HG03108 (cell line): ENCODE data around the gene TMEM8B.

Source experiments
- ATAC-seq: cut with Tn5 transposase; IDR thresholded peaks from one replicate; pipeline ENCODE4 v1.9.1; 2021; ENCODE audit warnings: moderate library complexity; ENCODE audit not compliant: unreplicated experiment

Gene TMEM8B

DNA sequence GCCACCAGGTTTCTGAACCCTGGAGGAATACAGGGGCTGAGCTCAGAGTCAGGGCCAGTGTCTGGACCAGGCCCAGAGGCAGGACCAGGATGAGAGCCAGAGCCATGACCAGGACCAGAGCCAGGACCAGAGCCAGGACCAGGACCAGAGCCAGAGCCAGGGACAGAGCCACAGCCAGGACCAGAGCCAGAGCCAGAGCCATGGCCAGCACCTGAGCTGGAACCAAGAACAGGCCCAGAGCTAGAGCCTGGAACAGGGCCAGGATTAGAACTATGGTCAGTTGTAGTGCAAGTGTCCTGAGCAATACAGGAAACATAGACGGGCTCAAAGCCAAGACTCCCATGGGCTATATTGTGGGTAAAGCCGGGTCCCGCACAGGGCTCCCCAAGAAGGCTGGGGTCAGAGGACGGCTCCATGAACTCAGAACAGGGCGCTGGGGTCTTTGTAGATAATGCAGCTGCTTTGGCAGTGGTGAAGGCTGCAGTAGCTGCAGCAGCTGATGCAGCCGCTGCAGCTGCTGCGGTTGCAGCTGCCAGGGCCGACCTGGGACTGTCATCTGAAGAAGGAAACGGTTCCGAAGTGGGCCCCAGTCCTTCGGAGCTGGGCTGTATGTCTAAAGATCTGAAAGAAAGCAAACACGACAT lies 17.5 kb upstream of the TMEM8B start:
- ATAC-seq = no peak

DNA sequence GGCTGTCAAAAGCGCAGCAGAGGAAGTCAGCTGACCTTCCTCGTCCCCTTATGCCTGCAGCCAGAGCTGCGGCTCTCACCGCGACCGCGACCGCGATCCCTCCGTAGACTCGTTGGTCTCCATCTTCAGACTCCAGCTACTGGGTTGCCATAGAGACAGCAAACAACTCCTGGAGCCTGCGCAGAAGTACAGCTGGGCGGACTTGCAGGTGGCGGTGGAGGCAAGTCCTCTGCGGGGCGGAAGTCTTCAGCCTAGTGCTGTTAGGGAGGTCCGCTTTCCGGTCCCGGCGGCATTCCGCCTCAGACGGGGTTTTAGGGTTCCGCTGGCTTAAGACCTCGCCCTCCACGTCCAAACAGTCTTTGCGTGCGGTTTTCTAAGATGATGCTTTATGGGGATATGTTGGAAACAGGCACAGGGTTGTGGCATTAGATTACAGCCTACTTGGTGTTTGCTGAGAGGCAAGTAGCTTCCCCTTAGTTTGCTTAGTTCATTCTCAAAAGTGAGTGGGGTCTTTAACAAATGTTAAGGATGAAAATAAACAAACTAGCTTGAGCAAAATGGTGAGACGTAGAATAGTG lies 16.9 kb upstream of the TMEM8B start, which contains the start of gene SPAG8:
Gene SPAG8 (minus strand): TSS at position 238 of the 578 bp plus-strand sequence. CDS start 115 bp downstream, at position 123.
- ATAC-seq = peak; percentile 51

- no peak for ATAC-seq
Observed at GRCh38 chr9:35813434-35814105, 15.5 kb upstream of the TMEM8B start.

DNA sequence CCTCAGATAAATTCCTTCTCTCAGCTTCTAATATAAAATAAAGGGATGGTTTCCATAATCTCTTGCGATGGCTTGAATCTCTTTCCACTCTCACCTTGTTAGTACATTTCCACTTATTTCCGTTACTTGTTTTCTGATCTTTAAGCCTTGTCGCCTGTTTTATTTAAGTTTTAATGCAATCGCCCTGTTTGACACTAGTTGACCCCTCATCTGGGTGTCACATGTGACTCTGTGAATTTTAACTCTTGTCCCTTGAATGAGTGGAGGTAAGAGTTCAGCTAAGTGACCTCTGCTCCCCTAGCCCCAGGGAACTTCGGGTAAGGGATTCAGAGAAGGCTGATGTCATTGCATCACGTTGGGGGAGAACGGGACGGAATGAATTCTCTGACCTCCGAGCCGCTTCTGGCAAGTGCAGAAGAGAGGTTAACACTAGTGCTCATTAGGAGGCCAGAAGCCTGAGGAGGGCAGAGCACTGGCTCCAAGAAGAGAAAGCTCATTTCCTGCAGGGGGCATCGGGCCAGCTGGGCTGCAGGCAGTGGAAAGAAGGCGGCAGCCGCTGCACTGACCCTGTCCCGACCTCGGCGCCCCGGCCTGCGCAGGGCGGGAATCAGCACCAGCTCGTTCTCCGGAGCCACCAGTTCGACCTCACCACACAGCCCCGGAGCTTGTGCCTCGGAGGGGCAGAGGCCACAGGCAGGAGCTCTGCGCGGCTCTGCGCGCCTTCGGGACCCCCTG lies 14.8 kb upstream of the TMEM8B start:
- ATAC-seq = peak; percentile 14

DNA sequence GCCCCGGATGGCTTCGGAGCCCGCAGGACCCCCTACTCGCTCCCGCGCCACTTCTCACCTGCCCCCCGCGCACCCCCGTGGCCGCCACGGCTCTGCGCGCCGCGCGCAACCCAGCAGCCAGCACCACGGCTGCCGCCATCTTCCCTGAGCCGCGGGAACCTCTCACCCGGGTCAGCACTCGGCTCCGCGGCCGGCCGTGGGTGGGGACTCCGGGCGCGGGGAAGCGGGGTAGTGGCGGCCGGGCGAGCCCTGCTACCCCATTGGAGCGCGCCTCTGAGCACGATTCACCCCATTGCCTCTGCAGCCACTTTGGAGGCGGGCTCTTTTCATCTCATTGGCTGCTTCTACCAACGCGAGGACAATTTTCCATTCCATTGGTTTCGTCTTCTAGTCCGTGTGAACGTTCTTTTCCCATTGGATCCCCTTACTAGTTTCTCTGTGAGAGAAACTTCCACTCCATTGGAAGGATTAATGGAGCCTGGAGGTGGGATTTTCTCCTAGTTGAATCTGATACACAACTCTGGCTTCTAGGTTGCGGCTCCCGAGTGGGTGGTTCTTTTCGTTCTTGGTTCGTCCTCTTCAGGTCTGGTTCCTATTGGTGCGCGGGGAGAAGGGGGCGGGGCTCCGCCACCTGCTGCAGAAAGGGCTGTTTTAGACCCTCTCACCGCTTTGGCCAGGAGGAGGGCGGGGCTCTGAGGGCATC lies 14.0 kb upstream of the TMEM8B start, which contains the start of gene HINT2:
Gene HINT2 (minus strand): TSS at position 202 of the 703 bp plus-strand sequence. CDS start 63 bp downstream, at position 139.
- peak; percentile 66 for ATAC-seq

DNA sequence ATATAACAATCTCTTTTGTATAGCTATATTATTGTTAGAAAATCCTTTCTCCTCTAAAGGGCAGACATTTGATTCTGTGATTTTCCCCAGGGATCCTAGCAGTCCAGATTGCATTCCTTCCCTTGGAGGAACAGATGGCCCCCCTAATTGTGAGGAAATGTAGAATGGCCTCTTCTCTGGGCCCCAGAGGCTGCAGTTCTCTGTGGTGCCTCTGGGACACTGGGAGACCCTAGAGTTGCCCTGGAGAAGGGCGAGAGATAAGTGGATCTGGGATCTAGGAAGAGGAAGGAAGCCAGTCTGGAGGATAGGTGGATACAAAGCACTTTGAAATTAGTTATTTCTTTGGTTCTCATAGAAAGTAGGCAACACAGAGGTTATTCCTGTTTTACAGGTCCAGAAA lies 12.3 kb upstream of the TMEM8B start:
- no peak for ATAC-seq

- no peak for ATAC-seq
Observed at GRCh38 chr9:35818341-35818740, 10.7 kb upstream of the TMEM8B start.

- no peak for ATAC-seq
Observed at GRCh38 chr9:35820076-35820475, 9.0 kb upstream of the TMEM8B start.

GRCh38 chr9:35822926-35823325 lies 6.1 kb upstream of the TMEM8B start:
- ATAC-seq = no peak

- no peak for ATAC-seq
Observed at GRCh38 chr9:35826071-35826701, 2.8 kb upstream of the TMEM8B start.

GRCh38 chr9:35827486-35827885 lies 1.5 kb upstream of the TMEM8B start:
- ATAC-seq = no peak

- ATAC-seq = no peak
Observed at GRCh38 chr9:35828716-35829083, 328 bp upstream of the TMEM8B start, which contains the start of gene FAM221B. FAM221B (minus strand) TSS chr9:35828732; CDS start chr9:35826161, 2,571 bp downstream.

DNA sequence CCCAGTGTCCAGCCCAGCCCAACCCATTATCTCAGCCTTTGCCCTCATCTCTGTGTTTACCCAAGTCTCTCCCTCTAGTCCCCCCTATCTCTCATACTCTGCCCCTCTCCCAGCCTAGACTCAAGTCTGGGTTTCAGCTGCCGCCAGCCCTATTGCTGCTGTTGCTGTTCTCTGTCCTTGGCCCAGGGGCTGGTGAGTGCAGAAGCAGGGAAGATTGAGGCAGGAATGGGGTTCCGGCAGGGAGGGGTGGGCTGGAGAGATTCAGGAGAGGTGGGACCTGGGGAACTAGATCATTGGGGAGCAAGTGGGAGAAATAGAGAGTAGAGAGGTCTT lies 702 bp downstream of the TMEM8B start:
- ATAC-seq = no peak

- ATAC-seq = no peak
Observed at GRCh38 chr9:35831040-35831439, 2.0 kb downstream of the TMEM8B start.

- no peak for ATAC-seq
Observed at GRCh38 chr9:35832814-35833213, 3.8 kb downstream of the TMEM8B start.

DNA sequence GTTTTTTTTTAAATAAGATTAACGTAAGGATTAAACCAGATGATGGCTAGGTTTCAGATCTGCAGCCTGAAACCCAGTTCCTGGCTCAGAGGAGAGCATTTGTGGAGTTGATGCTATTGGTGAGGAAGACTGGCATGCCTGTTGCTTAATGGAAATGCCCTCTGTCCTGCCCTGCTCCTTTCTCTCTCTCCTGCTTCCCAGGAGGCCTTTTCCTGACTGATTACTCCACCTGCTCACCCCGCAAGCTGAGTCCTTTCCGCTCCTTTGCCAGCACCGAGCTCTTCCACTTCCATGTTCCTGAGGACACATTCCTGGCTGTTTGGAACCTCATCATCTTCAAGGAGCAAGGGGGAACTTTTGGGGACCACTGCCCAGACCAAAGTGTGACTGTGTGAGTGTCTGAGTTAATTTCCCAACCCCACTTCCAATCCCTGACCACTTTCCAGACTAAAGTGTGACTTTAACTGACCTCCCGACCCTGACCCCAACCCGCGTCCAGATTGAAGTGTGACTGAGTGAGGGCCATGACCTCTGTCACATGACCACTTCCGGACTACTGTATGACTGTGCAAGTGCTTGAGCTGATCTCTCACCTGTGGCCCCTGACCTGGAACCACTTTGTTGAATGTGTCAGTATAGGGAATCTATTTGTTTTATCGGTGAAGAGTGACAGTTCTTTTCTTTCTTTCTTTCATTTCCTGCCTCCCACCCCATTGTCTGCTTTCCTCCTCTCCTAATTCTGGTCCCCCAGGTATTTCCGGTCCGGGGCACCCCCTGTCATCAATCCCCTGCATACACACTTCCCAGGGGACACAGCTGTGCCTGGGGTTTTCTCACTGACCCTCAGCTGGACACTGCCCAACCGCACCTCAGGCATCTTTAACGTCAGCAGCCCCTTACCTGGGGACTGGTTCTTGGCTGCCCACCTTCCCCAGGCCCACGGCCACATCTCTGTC lies 5.5 kb downstream of the TMEM8B start:
- ATAC-seq = no peak

- no peak for ATAC-seq
Observed at GRCh38 chr9:35835216-35835632, 6.2 kb downstream of the TMEM8B start.

DNA sequence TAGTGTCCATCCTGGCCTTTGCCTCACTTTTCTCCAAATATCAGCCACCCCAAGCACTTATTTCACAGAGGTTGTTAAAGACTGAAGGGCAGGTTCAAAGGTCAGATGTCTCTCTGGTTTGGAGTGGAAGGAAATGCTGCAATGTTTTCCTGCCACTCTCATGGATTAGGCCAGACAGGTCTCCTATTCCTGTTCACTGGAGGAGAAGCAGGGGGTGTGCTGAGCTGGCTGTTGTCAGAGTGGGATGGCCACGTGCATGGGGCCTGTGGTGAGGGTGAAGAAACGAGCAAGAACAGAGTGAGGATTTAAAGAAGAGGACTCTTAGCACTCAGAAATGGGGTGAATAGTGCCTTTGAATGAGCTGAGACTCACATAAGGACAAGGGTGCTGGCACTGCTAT lies 6.7 kb downstream of the TMEM8B start:
- no peak for ATAC-seq

DNA sequence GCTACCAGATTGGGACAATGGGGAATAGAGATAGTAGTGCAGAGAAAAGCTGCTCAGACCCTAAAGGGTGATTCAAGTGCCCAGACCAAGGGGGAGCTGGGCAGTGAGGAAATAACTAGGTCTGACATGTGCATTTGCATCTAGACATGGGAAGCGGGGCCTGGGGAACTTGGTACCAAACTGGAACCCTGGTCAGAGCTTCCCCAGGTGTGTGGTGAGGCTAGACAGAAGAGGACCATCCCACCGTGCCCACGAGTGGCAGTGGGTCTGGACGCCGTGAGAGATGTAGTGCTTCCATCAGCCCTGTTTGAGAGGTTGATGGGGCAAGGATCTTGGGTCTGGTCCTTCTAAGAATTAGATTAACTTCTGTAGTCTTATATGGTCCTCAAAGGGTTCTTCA lies 7.6 kb downstream of the TMEM8B start:
- ATAC-seq = no peak
